K562 treated with DMSO at 1 percent for 12 hours (cell line): ENCODE data around the gene LRRC8C. TPM values are rescaled to one million over a fixed set of nuclear protein-coding genes. Genes with fewer than 3 reads are reported as not detected.

Experiments used
- total RNA-seq: library from RNA; unstranded; fragments of 300-600 nt; gene quantifications from 2 replicates; pipeline ENCODE4 v1.2.3, GENCODE V29; 2022; ENCODE audit not compliant: insufficient read depth

Gene LRRC8C
- 2.4 and 9.2 TPM in 2 replicates for total RNA-seq

GRCh38 chr1:89632657-89633247 is at the start of gene LRRC8C:
TSS of gene LRRC8C (plus strand) at chr1:89633120. CDS start at chr1:89686474, 53,354 bp downstream.

Other genes starting within 250 kb of the LRRC8C start
- gene LRRC8B, start 108.3 kb upstream of the LRRC8C start, total RNA-seq: 1.8 and 11.0 TPM in 2 replicates
- gene LRRC8D, start 187.9 kb downstream of the LRRC8C start, total RNA-seq: 14.7 and 35.1 TPM in 2 replicates